Heart left ventricle (tissue), 16 donors: ENCODE results near the gene ELK3. TPM values are rescaled to one million over a fixed set of nuclear protein-coding genes. Genes with fewer than 3 reads are reported as not detected.

Source experiments
- ATAC-seq, 4 donors: fragments of 200-7000 bp; cut with Tn5 transposase; one replicate each; pipeline ENCODE4 v1.9.1; 2020 to 2022; ENCODE audit warnings: moderate library complexity in 4 of 4, mild to moderate bottlenecking in 3 of 4, moderate number of reproducible peaks in 1 of 4
- DNase-seq, 5 donors: peaks; one replicate each; pipeline ENCODE4 v3.0.0-alpha.2; 2020
- H3K27ac ChIP-seq, 12 donors: fragments of 200-600 bp; sonication (generic) in 4 of 12; one replicate each; pipeline versions ENCODE4 v1.5.0 to v1.8.0; 2016 to 2022; ENCODE audit warnings: mild to moderate bottlenecking in 2 of 12
- H3K27me3 ChIP-seq, 9 donors: fragments of 200-600 bp; sonication (generic) in 2 of 9; one replicate each; pipeline versions ENCODE4 v1.5.1 to v1.8.0; 2016 to 2022; ENCODE audit warnings: mild to moderate bottlenecking in 3 of 9
- H3K36me3 ChIP-seq, 9 donors: fragments of 200-600 bp; sonication (generic) in 2 of 9; one replicate each; pipeline versions ENCODE4 v1.5.0 to v1.8.0; 2018 to 2022; ENCODE audit warnings: mild to moderate bottlenecking in 2 of 9
- H3K4me1 ChIP-seq, 12 donors: fragments of 200-600 bp; sonication (generic) in 4 of 12; one replicate each; pipeline versions ENCODE4 v1.5.0 to v1.8.0; 2016 to 2022; ENCODE audit warnings: mild to moderate bottlenecking in 3 of 12
- H3K4me3 ChIP-seq, 12 donors: fragments of 200-600 bp; sonication (generic) in 4 of 12; one replicate each; pipeline versions ENCODE4 v1.5.0 to v1.8.0; 2017 to 2022; ENCODE audit warnings: mild to moderate bottlenecking in 9 of 12, moderate library complexity in 4 of 12
- H3K9me3 ChIP-seq, 12 donors: fragments of 200-600 bp; sonication (generic) in 4 of 12; one replicate each; pipeline versions ENCODE4 v1.5.0 to v1.8.0; 2016 to 2022; ENCODE audit warnings: mild to moderate bottlenecking in 1 of 12
- CTCF ChIP-seq, 12 donors: fragments of 200-600 bp; sonication (generic) in 4 of 12; IDR thresholded peaks; one replicate each; pipeline versions ENCODE4 v1.5.0 to v1.8.0; 2018 to 2022; ENCODE audit warnings: antibody characterized with exemption in 12 of 12, mild to moderate bottlenecking in 5 of 12
- POLR2A ChIP-seq, 2 donors: fragments of 450-650 bp; IDR thresholded peaks; one replicate each; pipeline ENCODE4 v1.6.1; 2017; ENCODE audit warnings: antibody characterized with exemption in 2 of 2, mild to moderate bottlenecking in 2 of 2, moderate library complexity in 2 of 2
- WGBS, 4 donors: extraction: QIAGEN DNeasy Blood & Tissue Kit in 2 of 4; methylation state at CpG; one replicate each; pipeline versions ENCODE4 v1.1.5 to v1.1.7; 2013 to 2018; 5-methylcytosine and 5-hydroxymethylcytosine counted together
- intact Hi-C, 10 donors: fragments of 100-400 bp; cut with DNase I; formaldehyde crosslinking; loops; one replicate each; pipeline versions ENCODE4 v1.11.1 to v1.14.2; 2022
- polyA plus RNA-seq, 2 donors: library from polyadenylated mRNA; stranded (reverse); fragments of 200-250 nt; gene quantifications; one replicate each; pipeline ENCODE4 v1.2.3, GENCODE V29; 2013
- total RNA-seq, 9 donors: library from RNA; depleted of rRNA in 2 of 9; stranded (reverse); fragments of >200 nt in 2 of 9; fragmentation: NEBNext Ultra II Directional in 3 of 9; extraction: Animal tissue kit (Norgen Biotek cat#: 25700) in 3 of 9; gene quantifications; one replicate each; pipeline versions ENCODE4 v1.1.0 to v1.2.4, GENCODE V29; 2016 to 2023
- donor health status: ischemic (EF 13 %, LVEDD 7.1; RV severe dilation, severe dysfunction).
- donor health status: healthy with polysubstance abuse.
- donor health status: DM: no; HTN: yes; CAD: no.
- donor health status: DM: no; HTN: no; CAD: no.
- donor health status: ischemic (EF 25% LVEDD 6.9; RV normal size, moderate dysfunction).
- donor health status: ischemic (EF 25% LVEDD 5.7; RV mildly dilated, moderate dysfunction).
- donor health status: healthy.
- donor health status: DM: yes; HTN: yes; CAD: no.
- donor health status: ischemic (EF 35%, LVEDD 5.7; RV mildly dilated, moderate dysfunction).
- donor health status: nonischemic (EF 11% LVEDD 7.7; RV severe dilation, severe dysfunction).
- donor health status: DM: yes; HTN: yes; CAD: no.
- donor health status: PGD.
- donor health status: ischemic (EF 29% LVEDD 5.4; RV normal size, mild dysfunction).
- donor health status: nonischemic (EF 23%, LVEDD 6.1; RV moderate dilation, normal function).

ELK3 gene
- total and polyA plus RNA-seq, 11 donors: 5.7 to 42.3 (median 18.6) TPM

DNA sequence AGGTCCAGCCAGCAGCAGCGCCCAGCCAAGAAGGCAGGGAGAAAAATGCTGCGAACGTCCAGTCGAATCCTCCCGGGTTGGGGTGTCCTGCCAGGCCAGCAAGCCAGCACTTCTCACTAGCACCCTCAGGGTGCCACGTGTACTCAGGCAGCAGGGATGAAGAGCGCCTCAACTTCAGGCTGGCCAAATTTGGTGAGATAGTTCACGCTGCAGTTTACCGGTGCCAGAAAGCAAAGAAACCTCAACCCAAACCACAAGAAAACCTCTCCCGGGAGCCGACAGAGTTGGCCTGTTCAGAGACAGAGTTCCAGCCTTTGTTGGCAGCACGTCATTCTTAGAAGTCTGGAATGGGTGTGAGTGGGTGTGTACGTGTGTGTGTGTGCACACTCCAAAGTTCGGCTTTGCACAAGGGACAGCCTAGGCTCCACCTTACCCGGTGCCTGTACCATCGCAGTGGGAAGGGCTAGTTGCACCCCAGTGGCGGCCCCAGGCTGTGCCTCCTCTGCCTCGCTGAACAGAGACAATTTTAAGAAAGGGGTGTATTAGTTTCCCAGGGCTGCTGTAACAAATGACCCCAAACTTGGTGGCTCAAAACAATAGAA lies 42.1 kb downstream of the ELK3 start:
- WGBS, 4 donors: 35 to 57% (median 49%) methylated on average over 18 of the region's 18 CpGs
- intact Hi-C loops: loop anchor here in 4 of 10 donors (5.0 to 10.0 kb wide), 2 partner anchors 158 to 161 kb away; no protein-coding TSS in a partner anchor
- peak in 2 of 5 donors; percentile 62 to 64 for DNase-seq
- Histone ChIP-seq H3K4me3 (no peak overlapping the region), H3K9me3 (no peaks in the 10 kb centered on the region), H3K27me3 (no peaks in the 10 kb centered on the region), H3K27ac (peak overlapping the region in 11 of 12 donors; percentile 37 to 90 (median 82)), H3K36me3 (peaks cover 0 to 7% (median 0%) of the 10 kb centered on the region in 9 donors), H3K4me1 (peaks cover 21 to 89% (median 83%) of the 10 kb centered on the region in 12 donors)
- TF ChIP-seq CTCF (IDR thresholded peaks at IDR 0.05) (no peak), POLR2A (IDR thresholded peaks at IDR 0.05) (no peak)
- ATAC-seq: peak in 2 of 4 donors; percentile 6 to 11

- Histone ChIP-seq H3K9me3 (no peaks in the 10 kb centered on the region), H3K4me1 (peaks cover 21 to 96% (median 90%) of the 10 kb centered on the region in 12 donors), H3K27me3 (no peaks in the 10 kb centered on the region), H3K4me3 (no peak overlapping the region), H3K36me3 (peaks cover 0 to 7% (median 0%) of the 10 kb centered on the region in 9 donors), H3K27ac (peak overlapping the region; percentile 33 to 90 (median 78))
- no peak for ATAC-seq
- intact Hi-C loops: loop anchor here in 4 of 10 donors (5.0 to 10.0 kb wide), 2 partner anchors 158 to 160 kb away; no protein-coding TSS in a partner anchor
- no peak for TF ChIP-seq CTCF (IDR thresholded peaks at IDR 0.05)
- TF ChIP-seq POLR2A (IDR thresholded peaks at IDR 0.05): no peak
- DNase-seq: no peak
- WGBS, 4 donors: 74 to 83% (median 77%) methylated on average over 7 of the region's 7 CpGs
Measured at GRCh38 chr12:96237035-96237434, 42.9 kb downstream of the ELK3 start.

- no peaks in the 10 kb centered on the region for H3K27me3 ChIP-seq
- H3K4me3 ChIP-seq: peak overlapping the region in 1 of 12 donors; percentile 6
- TF ChIP-seq POLR2A (IDR thresholded peaks at IDR 0.05) (no peak), CTCF (IDR thresholded peaks at IDR 0.05) (no peak)
- ATAC-seq (peak in 3 of 4 donors; percentile 6 to 21 (median 20)), DNase-seq (peak in 4 of 5 donors; percentile 58 to 82 (median 65))
- peaks cover 0 to 7% (median 0%) of the 10 kb centered on the region in 9 donors for H3K36me3 ChIP-seq
- intact Hi-C loops: loop anchor here in 4 of 10 donors (5.0 to 10.0 kb wide), 2 partner anchors 157 to 160 kb away; no protein-coding TSS in a partner anchor
- H3K4me1 ChIP-seq: peaks cover 21 to 100% (median 96%) of the 10 kb centered on the region in 12 donors
- H3K27ac ChIP-seq: peak overlapping the region; percentile 33 to 90 (median 78)
- 35 to 43% (median 39%) methylated on average over 9 of the region's 9 CpGs for WGBS, 4 donors
- H3K9me3 ChIP-seq: no peaks in the 10 kb centered on the region
Measured at GRCh38 chr12:96237465-96238077, 43.4 kb downstream of the ELK3 start.
